Measurements from ENCODE around the gene COPZ1. TPM values are rescaled to one million over a fixed set of nuclear protein-coding genes. Genes with fewer than 3 reads are reported as not detected.
A peak's percentile ranks its signal among the peaks of the same experiment; 100 is the strongest.

The COPZ1 gene
- total RNA-seq, 2 donors from 2014 or later, result 79.2 to 154 TPM

- peak; percentile 99 to 100 for TF ChIP-seq CTCF (IDR thresholded peaks at IDR 0.05)
- H3K27ac ChIP-seq, result peak overlapping the region; percentile 84 to 92
- H3K9me3 ChIP-seq, result no peaks in the 10 kb centered on the region
- peak overlapping the region; percentile 53 to 62 for H3K4me3 ChIP-seq
- DNase-seq (ENCODE audit: low spot score), result peak; percentile 93
- no peaks in the 10 kb centered on the region for H3K36me3 ChIP-seq
- peaks cover 0 to 53% of the 10 kb centered on the region in 2 donors for H3K4me1 ChIP-seq
- H3K27me3 ChIP-seq, result no peaks in the 10 kb centered on the region
Observed at GRCh38 chr12:54379398-54380201, 54.7 kb downstream of the COPZ1 start.

GRCh38 chr12:54381136-54381535, 56.2 kb downstream of the COPZ1 start:
- no peak overlapping the region for H3K27ac ChIP-seq
- DNase-seq (ENCODE audit: low spot score), result no peak
- H3K27me3 ChIP-seq, result no peaks in the 10 kb centered on the region
- no peak for TF ChIP-seq CTCF (IDR thresholded peaks at IDR 0.05)
- no peaks in the 10 kb centered on the region for H3K9me3 ChIP-seq
- H3K4me3 ChIP-seq, result no peak overlapping the region
- H3K36me3 ChIP-seq, result no peaks in the 10 kb centered on the region
- peaks cover 0 to 52% of the 10 kb centered on the region in 2 donors for H3K4me1 ChIP-seq

- H3K27ac ChIP-seq, result no peak overlapping the region
- H3K4me1 ChIP-seq, result peaks cover 0 to 34% of the 10 kb centered on the region in 2 donors
- no peak for TF ChIP-seq CTCF (IDR thresholded peaks at IDR 0.05)
- no peaks in the 10 kb centered on the region for H3K36me3 ChIP-seq
- H3K27me3 ChIP-seq, result no peaks in the 10 kb centered on the region
- no peaks in the 10 kb centered on the region for H3K9me3 ChIP-seq
- H3K4me3 ChIP-seq, result no peak overlapping the region
- no peak for DNase-seq (ENCODE audit: low spot score)
Observed at GRCh38 chr12:54383041-54383609, 58.2 kb downstream of the COPZ1 start.

GRCh38 chr12:54384591-54385041, 59.7 kb downstream of the COPZ1 start, which contains the start of gene ZNF385A:
TSS of gene ZNF385A (minus strand) at chr12:54384733. CDS start at chr12:54384514, 219 bp downstream.
- no peak within 1 kb of the TSS for H3K4me3 ChIP-seq
- H3K9me3 ChIP-seq, result no peaks in the 10 kb centered on the region
- DNase-seq (ENCODE audit: low spot score), result no peak
- peaks cover 0 to 21% of the 10 kb centered on the region in 2 donors for H3K4me1 ChIP-seq
- no peaks in the 10 kb centered on the region for H3K27me3 ChIP-seq
- H3K27ac ChIP-seq, result peak within 1 kb of the TSS; percentile 54 to 60
- no peak for TF ChIP-seq CTCF (IDR thresholded peaks at IDR 0.05)
- no peaks in the 10 kb centered on the region for H3K36me3 ChIP-seq

GRCh38 chr12:54385251-54385914, 60.5 kb downstream of the COPZ1 start:
- H3K4me1 ChIP-seq, result peaks cover 0 to 19% of the 10 kb centered on the region in 2 donors
- H3K27ac ChIP-seq, result peak overlapping the region; percentile 54 to 60
- DNase-seq (ENCODE audit: low spot score), result no peak
- no peaks in the 10 kb centered on the region for H3K9me3 ChIP-seq
- H3K27me3 ChIP-seq, result no peaks in the 10 kb centered on the region
- no peak for TF ChIP-seq CTCF (IDR thresholded peaks at IDR 0.05)
- H3K4me3 ChIP-seq, result no peak overlapping the region
- no peaks in the 10 kb centered on the region for H3K36me3 ChIP-seq
